ENCODE measurements around the gene HMG20B. TPM values are rescaled to one million over a fixed set of nuclear protein-coding genes. Genes with fewer than 3 reads are reported as not detected.

The HMG20B gene
- polyA plus RNA-seq, 1 of the 3 experiments (the other 2 are of a cell fraction), result 92.0 TPM

DNA sequence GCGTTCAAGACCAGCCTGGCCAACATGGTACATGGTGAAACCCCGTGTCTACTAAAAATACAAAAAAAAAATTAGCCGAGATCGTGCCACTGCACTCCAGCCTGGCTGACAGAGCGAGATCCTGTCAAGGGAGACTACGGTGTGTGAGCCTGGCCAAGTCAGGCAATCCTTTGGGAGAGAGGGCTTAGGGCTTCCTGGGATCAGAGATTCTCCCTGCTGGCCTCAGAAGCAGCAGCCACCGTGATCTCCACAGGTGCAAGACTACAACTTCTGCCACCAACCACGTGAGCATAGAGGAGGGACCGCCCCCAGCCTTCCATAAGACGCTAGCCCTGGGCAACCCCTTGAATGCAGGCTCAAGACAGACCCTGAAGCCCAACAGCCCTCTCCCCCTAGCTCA, 22.9 kb upstream of the HMG20B start:
- H3K9me3 ChIP-seq, result no peaks in the 10 kb centered on the region
- H3K9me2 ChIP-seq, result no peaks in the 10 kb centered on the region
- WGBS (ENCODE audit: low lambda C conversion rate), result 83% methylated on average over 10 of the region's 10 CpGs
- POLR2A ChIA-PET, result no interaction called here
- no peak overlapping the region for H3K4me2 ChIP-seq
- DNase-seq, result peak; percentile 16
- H3K36me3 ChIP-seq (replicated peaks in 1 of 2; ENCODE audit: control insufficient read depth in 1 of 2, insufficient read depth in 2 of 2, low read length in 1 of 2), result peaks cover 0 to 26% of the 10 kb centered on the region in 2 experiments
- H3K4me3 ChIP-seq (ENCODE audit: low read depth in 2 of 2, low read length in 1 of 2), result no peak overlapping the region
- 0 out of 2 replicates have a peak, but pooled peaks cover 5% of the 10 kb centered on the region for H4K20me1 ChIP-seq (ENCODE audit: insufficient read depth)
- H3K27me3 ChIP-seq (ENCODE audit: insufficient read depth), result no peaks in the 10 kb centered on the region
- H3K4me1 ChIP-seq (ENCODE audit: control insufficient read depth in 1 of 2, insufficient read depth in 2 of 2, low read depth in 1 of 2, low read length in 1 of 2), result peaks cover 0 to 3% of the 10 kb centered on the region in 2 experiments; a peak in 1 of 4 replicates
- no peak overlapping the region for H3K27ac ChIP-seq (ENCODE audit: low read depth in 2 of 2, low read length in 1 of 2)
- peaks cover 7% of the 10 kb centered on the region for H3F3A ChIP-seq (replicated peaks; ENCODE audit: insufficient read depth)
- TF ChIP-seq, protein P1, sequence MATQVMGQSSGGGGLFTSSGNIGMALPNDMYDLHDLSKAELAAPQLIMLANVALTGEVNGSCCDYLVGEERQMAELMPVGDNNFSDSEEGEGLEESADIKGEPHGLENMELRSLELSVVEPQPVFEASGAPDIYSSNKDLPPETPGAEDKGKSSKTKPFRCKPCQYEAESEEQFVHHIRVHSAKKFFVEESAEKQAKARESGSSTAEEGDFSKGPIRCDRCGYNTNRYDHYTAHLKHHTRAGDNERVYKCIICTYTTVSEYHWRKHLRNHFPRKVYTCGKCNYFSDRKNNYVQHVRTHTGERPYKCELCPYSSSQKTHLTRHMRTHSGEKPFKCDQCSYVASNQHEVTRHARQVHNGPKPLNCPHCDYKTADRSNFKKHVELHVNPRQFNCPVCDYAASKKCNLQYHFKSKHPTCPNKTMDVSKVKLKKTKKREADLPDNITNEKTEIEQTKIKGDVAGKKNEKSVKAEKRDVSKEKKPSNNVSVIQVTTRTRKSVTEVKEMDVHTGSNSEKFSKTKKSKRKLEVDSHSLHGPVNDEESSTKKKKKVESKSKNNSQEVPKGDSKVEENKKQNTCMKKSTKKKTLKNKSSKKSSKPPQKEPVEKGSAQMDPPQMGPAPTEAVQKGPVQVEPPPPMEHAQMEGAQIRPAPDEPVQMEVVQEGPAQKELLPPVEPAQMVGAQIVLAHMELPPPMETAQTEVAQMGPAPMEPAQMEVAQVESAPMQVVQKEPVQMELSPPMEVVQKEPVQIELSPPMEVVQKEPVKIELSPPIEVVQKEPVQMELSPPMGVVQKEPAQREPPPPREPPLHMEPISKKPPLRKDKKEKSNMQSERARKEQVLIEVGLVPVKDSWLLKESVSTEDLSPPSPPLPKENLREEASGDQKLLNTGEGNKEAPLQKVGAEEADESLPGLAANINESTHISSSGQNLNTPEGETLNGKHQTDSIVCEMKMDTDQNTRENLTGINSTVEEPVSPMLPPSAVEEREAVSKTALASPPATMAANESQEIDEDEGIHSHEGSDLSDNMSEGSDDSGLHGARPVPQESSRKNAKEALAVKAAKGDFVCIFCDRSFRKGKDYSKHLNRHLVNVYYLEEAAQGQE (IDR thresholded peaks at IDR 0.05; ENCODE audit: low read depth, low read length), result no peak
- TF ChIP-seq, protein P2, sequence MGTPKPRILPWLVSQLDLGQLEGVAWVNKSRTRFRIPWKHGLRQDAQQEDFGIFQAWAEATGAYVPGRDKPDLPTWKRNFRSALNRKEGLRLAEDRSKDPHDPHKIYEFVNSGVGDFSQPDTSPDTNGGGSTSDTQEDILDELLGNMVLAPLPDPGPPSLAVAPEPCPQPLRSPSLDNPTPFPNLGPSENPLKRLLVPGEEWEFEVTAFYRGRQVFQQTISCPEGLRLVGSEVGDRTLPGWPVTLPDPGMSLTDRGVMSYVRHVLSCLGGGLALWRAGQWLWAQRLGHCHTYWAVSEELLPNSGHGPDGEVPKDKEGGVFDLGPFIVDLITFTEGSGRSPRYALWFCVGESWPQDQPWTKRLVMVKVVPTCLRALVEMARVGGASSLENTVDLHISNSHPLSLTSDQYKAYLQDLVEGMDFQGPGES (IDR thresholded peaks at IDR 0.05; ENCODE audit: low read depth, low read length), result no peak
- TF ChIP-seq, protein P3, sequence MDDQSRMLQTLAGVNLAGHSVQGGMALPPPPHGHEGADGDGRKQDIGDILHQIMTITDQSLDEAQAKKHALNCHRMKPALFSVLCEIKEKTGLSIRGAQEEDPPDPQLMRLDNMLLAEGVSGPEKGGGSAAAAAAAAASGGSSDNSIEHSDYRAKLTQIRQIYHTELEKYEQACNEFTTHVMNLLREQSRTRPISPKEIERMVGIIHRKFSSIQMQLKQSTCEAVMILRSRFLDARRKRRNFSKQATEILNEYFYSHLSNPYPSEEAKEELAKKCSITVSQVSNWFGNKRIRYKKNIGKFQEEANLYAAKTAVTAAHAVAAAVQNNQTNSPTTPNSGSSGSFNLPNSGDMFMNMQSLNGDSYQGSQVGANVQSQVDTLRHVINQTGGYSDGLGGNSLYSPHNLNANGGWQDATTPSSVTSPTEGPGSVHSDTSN (IDR thresholded peaks at IDR 0.05), result no peak
- TF ChIP-seq, protein P4, sequence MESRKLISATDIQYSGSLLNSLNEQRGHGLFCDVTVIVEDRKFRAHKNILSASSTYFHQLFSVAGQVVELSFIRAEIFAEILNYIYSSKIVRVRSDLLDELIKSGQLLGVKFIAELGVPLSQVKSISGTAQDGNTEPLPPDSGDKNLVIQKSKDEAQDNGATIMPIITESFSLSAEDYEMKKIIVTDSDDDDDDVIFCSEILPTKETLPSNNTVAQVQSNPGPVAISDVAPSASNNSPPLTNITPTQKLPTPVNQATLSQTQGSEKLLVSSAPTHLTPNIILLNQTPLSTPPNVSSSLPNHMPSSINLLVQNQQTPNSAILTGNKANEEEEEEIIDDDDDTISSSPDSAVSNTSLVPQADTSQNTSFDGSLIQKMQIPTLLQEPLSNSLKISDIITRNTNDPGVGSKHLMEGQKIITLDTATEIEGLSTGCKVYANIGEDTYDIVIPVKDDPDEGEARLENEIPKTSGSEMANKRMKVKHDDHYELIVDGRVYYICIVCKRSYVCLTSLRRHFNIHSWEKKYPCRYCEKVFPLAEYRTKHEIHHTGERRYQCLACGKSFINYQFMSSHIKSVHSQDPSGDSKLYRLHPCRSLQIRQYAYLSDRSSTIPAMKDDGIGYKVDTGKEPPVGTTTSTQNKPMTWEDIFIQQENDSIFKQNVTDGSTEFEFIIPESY (IDR thresholded peaks at IDR 0.05; ENCODE audit: borderline replicate concordance, low read depth), result no peak
- no peak for TF ChIP-seq YY1 (IDR thresholded peaks at IDR 0.05; ENCODE audit: low read depth)
- CTCF ChIA-PET, result interaction anchor here (6.0 kb wide), 1 partner anchor 7 kb away, joined by 73 read pairs; the partner anchor contains the start of gene MFSD12
- H3K9ac ChIP-seq, result no peak overlapping the region
- H2AFZ ChIP-seq (ENCODE audit: low read depth), result no peak overlapping the region
- peaks cover 38% of the 10 kb centered on the region; the same call in 1 of the 2 replicates for H3K79me2 ChIP-seq (ENCODE audit: insufficient read depth)
